ENCODE results near the gene KCNQ5.
"Not testable (repeated sequence)": the region's sequence is repeated elsewhere in the genome, so short reads cannot be mapped to it uniquely, and the experiment has no call there.

KCNQ5 gene

DNA sequence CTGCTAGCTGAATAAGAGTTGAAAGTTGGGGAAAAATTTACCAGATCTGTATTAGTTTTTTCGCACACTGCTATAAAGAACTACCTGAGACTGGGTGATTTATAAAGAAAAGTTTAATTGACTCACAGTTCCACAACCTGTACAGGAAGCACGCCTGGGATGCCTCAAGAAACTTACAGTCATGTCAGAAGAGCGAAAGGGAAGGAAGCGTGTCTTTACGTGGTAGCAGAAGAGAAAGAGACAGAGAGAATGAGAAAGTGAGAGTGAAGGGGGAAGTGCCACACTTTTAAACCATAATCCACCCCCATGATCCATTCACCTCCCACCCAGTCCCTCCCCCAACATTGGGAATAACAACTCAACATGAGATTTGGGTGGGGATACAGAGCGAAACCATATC is 523.8 kb downstream of the KCNQ5 start:
- no peak for DNase-seq

DNA sequence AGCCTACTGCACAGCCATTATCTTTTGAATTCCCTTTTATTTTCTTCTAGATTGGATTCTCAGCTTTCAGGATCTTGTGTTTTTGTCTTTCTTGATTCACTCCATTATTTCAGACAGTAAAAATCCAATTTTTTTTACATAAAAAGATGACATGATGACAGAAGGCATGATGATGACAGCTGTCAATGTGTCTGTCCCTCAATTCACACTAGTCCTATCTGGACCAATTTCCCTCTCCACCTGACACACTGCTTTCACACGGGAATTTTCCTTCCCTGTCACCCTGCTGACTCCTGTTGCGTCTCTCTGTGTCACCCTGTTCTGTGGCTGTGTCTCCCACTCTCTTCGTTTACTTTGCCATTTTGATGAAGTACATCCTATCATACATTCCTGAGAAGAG is 529.9 kb downstream of the KCNQ5 start:
- no peak for DNase-seq

DNA sequence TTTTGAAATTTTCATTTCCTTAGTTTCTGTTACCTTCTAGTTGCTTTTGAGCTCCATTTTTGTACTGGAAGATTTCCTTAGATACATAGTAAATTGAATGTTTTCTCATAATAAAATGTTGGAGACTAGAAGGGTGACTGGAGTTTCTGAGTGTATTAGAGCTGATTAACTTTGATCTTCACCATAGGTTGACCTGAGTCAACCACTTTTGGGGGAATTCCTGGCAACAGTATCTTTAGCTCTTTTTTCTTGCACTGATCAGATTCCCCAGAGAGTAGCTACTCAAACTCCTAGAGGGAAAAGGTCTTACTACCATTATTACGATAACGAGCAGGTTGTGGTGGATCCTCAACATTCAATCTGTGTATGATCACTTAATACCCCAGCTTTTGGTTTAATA is 530.7 kb downstream of the KCNQ5 start:
- DNase-seq: no peak

DNA sequence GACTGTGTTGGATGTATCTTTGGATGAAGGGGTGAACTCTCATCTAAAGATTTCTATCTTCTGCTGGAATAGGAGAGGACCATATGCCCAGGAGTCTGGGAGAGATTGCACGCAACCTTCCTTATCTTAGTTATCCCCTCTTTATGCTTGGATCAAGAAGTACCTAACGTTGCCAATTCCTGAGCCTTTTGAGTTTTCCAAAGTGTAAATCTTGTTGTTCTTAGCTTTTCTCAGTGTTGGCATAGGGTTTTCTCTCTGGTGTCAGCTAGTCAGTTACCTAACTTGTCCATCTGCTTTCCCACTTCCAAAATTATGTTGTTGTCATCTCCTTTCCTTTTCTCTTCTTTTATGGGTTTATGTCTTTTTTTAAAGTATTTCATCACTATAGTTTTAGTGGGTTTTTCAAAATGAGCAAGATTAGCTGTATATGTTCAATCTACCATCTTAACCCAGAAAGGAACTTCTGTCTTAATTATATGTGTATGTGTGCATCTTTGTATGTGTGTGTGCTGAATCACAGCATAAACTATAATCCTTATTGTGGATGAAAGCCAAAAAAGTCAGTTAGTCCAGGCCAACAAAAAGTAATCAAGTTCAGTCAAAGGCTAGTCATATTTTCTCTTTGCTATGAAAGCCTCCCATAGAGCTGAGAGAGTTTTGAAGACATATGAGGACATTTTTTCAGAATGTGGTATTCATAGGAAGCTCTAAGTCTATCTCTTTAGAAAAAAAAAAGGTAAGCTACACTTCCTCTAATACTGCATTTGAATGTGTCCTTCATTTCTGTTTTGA is 531.3 kb downstream of the KCNQ5 start:
- DNase-seq: no peak

DNA sequence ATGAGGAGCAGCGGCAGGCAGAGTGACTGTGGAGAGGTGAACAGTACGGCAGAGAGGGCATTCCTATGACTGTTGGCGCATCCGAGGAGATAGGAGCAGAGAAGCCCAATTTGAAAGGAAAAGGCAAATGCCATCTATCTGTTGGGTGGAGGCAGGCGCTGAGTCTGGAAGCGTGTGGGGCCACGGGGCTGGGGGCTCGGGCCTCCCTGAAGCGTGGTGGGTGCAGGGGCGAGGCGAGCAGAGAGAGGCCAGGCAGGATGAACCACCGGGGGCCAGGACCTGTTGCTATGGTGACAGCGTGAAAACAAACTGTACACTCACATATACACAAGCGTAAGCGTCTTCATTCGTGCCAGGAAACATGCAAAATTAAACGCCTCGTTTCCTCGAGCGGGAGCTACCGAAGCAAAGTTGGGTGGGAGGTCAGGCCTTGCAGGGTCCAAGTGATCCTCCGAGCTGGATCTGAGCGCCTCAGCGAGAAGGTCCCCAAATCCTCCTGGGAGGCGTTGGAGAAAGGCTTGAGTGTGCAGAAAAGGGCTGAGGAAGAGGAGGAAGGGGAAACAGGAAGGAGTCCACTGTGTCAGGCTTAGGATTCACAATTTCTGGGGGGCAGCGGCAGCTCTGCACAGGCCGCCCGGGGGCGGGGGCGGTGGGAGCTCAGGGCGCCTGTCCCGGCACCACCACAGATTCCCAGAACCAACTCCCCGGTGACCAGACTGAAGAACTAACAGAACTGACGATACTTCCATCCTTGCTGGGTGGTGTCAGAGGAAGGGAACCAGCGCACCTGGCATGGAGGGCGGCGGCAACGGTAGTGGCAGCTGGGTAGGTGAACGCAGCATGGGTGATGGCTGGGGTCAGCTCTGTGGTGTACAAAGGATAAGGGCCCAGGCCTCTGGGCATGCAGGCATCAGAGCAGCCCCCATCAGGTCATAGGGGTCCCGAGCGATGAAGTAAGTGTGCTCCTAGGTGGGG is 535.2 kb downstream of the KCNQ5 start:
- DNase-seq: no peak

DNA sequence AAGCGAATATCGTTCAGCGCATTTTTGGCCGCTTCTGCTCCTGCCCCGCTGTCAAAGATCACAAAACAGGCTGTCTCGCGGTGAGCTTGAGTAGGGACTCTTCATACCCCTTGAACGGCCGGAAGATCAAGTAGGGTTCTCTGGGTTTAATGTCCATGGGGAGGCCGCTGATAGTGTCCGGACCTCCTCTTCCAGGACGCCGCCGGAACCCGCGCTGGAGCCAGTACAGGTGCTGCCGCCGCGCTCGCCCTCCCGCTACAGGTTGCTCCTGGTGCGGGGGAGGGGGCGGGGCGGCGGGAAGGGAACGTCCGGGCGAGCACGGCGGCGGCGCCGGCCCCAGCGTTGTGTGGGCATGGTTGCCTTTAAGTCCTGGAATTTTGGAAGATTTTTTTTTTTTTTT is 536.0 kb downstream of the KCNQ5 start:
- no peak for DNase-seq

DNA sequence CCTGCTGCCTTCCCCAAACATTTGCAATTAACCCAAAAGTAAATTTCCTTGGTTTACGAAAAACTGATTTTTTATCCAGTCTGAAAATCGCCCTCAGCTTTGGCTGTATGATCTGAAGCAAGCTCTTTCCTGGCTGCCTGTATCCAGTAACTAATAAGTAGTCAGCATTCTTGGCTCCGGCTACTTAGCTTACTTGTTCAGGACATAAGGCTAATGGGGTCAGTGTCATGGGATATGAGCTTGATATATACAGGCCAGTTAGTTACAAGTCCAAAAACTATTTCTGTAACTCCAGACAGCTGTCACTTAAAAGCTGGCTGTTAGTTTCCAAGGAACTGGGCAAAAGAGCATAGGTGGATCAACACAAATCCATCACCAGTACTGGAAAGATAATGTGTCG is 547.2 kb downstream of the KCNQ5 start:
- no peak for DNase-seq

DNA sequence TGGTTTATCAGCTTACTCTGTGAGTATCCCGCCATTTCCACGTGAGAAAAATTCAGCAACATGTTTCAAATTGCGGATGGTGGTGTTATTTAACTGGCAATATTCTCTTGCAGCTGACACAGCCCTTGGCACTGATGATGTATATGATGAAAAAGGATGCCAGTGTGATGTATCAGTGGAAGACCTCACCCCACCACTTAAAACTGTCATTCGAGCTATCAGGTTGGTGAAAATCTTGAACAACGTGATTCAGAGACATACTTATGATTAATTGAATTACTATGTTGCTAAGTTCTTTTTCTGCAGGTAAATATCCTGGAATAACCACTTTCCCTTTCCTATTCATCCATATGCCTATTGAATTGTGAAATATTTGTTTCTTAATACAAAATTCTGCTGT is 547.8 kb downstream of the KCNQ5 start:
- DNase-seq: no peak

DNA sequence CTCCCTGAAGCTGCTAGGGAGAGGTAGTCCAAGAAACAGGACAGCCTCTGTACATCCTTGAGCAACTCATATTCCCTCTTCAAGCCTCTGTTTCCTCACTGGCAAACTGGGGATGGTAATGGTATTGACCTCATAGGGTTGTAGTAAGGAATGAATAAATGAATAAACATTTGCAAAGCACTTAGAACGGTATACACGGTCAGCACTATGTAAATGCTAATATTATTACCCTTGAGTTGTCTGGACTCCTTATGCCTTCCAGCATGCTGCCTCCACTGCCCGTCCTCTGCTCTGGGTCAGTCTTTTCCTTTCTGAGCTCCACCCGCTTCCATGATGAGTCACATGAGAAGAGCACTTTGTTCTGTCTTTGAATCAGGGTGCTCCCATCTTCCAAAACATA is 552.8 kb downstream of the KCNQ5 start:
- DNase-seq: no peak

DNA sequence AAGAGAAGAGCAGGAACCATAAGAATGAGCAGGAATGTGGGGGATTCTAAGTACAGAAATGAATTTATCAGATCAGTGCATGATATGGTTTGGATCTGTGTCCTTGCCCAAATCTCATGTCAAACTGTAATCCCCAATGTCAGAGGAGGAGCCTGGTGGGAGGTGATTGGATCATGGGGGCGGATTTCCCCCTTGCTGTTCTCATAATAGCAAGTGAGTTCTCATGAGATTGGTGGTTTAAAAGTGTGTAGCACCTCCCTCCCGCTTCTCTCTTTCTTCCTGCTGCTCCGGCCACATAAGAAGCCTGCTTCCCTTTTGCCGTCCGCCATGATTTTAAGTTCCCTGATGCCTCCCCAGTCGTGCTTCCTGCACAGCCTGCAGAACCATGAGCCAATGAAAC is 554.2 kb downstream of the KCNQ5 start:
- no peak for DNase-seq

DNA sequence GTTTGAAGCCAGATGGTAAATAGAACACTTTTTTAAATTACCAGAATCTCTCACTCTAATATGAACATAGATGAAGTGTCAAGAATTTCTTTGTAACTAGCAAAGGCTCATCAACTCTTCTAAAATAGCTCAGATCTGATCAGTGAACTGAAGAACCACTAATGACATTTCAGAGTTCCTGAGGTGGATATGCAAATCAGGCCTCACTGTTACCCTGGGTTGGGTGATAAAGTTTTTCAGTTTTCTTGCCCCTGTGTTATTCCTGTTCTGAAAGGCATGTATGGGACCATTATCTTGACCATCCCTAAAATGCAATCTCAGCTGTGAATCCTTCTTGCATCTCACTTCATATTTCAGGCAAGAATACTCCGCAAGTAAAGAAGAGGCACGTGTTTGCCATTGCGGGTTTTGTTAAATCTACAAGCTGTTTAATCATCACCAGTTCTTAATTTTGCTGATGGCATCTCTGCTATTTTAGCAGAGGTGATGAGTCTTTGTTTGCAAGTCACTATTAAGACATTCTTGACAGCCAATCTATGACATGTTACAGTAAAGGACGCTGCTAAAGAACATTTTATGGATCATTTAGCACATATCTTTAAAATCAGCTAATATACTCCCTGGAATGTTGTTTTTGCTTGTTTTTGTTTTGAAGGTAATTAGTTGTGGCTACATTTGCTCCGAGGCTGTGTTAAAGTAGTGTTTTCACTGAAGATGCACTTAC is 555.5 kb downstream of the KCNQ5 start:
- no peak for DNase-seq

DNA sequence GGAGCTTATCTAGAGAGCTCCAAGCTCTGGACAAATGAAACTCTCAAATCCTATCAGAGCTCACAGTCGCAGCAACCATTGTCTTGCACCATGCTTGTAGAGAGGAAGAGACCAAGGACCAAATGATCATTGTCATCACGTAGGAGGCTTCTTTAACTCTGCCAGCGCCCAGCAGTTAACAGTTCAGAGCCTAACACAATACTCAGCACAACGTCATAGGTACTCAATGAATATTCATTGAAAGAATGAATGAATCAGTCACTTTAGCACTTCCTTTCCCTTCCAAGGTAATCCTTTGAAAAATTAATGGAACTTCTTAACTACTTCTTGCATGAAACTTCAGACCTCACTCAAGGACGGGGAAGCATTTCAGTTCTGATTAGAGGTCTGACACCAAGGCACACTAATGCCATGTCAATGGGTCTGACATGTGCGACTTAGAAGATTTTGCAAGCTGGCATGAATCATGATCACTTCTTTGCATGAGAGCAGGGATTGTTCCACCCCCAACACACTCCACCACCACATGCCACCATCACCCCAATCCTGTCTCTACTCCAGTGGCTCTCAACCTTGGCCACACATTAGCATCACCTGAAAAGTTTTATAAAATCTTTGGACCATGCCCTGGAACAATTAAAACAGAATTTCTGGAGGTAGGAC is 558.3 kb downstream of the KCNQ5 start:
- no peak for DNase-seq

DNA sequence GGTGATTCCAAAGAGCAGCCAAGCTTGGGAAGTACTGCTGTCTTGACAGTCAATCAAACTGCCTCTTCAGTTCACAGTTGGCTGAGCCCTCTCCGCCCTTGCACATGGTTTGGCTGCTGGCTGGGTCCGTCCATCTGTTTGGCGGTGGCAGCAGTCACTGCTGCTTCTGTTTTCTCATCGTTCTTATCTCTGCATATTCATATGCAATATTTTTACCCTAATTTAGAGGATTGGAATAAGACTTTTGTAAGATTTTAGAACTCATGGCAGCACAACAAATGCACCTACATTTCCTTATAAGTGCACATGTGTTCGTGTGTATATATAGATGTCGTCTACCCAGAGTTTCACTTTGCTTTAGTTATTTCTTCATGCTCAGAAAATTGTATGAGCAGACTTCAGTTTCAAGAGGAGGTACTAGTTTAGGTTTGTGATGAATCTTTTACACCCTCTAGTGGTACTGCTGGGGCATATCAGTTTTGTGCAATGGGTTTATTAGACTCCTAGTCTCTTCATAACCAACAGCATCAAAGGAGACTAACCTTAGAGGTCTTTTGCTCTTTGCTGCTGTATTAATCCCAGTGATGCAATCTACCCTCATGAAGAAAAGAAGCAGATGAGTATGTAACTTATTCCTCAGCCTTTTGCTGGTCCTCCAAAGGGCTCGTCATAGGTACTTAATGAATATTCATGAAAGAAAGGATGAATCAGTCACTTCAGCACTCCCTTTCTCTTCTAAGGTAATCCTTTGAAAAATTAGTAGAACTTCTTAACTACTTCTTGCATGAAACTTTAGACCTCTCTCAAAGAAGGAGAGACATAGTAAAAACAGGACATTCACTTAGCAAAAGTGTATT is 559.1 kb downstream of the KCNQ5 start:
- peak; percentile 25 for DNase-seq

DNA sequence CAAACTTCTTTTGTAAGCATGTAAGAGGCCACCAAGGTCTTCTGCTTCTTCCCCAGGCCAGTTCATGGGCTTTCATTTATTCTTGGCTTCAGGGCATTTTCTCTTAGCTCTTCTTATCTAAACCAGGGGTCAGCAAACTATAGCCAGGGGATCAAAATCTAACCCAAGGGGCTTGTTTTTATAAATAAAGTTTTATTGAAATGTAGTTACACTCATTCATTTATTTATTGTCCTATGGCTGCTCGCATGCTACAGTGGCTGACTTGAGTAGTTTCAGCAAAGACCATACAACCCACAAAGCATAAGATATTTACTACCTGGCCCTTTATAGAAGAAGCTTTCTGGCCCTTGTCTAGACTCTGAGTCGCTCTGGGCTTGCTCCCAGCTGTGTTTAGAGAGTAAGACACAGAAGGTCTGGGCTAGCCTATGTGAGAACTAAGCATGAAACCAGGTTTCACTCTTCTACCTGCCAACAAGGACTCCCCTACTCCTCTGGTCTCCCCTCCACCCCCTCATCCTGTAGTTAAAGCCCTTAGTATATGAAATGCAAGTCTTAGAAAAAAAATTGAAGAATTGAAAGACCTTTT is 560.2 kb downstream of the KCNQ5 start:
- no peak for DNase-seq

DNA sequence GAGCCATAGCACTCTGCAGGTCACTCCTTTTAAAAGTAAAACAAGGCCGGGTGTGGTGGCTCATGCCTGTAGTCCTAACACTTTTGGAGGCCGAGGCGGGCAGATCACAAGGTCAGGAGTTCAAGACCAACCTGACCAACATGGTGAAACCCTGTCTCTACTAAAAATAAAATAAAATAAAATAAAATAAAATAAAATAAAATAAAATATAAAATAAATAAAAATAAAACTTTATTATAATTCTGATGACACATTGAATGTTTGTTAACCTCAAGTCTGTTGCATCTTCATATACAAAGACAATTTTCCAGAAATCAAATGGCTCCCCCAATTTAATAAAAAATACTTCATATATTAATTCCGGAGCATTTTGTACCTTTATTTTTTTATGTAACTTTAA is 571.4 kb downstream of the KCNQ5 start:
- not testable (repeated sequence) for DNase-seq

DNA sequence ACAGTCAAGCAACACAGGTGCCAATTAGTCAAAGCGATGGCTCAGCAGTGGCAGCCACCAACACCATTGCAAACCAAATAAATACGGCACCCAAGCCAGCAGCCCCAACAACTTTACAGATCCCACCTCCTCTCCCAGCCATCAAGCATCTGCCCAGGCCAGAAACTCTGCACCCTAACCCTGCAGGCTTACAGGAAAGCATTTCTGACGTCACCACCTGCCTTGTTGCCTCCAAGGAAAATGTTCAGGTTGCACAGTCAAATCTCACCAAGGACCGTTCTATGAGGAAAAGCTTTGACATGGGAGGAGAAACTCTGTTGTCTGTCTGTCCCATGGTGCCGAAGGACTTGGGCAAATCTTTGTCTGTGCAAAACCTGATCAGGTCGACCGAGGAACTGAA is 572.9 kb downstream of the KCNQ5 start:
- DNase-seq: no peak

DNA sequence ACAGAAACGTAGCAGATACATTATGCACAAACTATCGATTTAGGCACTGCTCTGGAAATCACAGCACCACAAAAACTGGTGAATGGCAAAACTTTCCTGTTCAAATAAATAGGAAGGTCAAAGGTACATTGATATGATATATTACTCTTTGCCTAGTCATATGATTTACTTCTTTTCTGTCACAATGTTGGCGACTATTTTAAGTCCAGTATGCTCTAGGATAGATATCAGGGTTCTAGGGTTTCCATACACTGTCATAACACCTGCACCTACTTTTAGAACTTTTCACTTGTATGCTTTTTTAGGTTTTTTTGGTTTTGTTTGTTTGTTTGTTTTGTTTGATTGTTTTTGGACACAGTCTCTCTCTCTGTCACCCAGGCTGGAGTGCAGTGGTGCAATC is 578.4 kb downstream of the KCNQ5 start:
- DNase-seq: no peak

DNA sequence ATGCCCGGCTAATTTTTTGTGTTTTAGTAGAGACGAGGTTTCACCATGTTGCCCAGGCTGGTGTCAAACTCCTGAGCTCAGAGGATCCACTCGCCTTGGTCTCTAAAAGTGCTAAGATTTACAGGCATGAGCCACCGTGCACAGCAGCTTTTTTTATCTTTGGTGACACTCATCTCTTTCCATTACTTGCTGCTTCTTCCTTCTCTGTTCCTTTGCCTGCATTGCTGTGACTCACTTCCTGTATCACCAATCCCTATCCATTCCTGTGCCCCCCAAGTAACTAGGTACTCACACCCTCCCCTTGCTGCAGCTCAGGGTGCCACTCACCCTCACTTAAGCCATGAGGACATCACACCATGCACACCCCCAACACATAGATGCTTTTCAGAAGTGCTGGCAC is 578.9 kb downstream of the KCNQ5 start:
- no peak for DNase-seq

DNA sequence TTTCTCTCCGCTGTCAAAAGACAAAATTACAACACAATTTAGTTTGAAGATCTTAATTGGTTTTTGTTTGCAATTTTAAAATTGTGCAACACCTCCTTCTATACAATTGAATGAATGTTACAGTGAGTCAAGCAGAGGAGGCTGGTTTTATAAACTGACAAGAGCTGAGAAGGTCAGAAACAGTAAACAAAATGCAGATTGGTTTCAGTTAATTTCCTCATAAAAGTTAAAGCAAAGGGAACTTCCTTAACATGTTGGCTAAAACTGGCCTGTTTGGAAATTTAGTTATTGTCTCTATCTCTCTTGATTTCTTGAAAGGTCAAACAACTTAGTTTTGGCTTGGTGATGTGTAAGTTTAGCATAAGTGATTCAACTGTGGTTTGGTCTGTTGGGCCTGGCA is 581.2 kb downstream of the KCNQ5 start:
- no peak for DNase-seq

DNA sequence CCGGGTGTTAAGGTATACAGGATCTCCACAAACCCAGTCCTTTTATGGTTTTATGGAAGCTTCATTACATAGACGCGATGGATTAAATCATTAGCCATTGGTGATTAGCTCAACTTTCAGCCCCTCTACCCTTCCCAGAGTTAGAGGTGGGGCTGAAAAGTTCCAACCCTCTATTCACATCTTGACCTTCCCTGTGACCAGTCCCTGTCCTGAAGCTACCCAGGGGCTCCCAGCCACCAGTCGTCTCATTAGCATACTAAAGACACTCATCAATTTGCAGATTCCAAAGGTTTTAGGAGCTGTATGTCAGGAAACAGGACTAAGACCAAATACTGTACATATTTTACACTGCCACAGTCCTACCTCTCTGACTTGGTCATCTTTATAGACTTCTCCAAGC is 582.4 kb downstream of the KCNQ5 start:
- DNase-seq: no peak

DNA sequence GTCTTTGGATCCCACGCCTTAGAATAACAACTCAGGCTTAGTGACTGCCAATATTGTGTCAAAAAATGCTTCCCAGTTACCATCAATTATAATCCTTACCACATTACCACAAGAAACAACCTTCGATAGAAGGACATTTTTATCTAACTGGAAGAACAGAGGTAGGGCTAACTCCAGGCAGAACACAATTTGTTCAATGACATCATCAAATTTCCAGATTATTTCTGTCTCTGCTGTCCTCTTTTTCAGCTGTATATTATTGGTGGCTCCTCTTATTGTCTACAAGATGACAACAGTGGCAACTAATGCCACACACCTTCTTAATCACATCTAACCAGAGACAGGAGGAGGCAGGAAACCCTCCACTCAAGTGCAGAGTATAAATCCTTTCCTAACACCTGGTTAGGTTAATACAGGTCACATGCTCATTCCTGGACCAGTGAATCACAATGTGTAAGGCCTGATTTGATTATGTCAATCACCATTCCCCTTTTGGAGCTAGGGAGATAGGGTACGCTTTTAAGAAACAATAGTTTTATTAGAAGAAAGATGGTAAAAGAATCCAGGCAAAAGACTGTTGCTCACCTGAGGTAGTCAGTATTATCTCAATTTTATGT is 585.5 kb downstream of the KCNQ5 start:
- DNase-seq: no peak
